Mammary microvascular endothelial cell (primary cell): ENCODE results near the gene FAM83E. TPM values are rescaled to one million over a fixed set of nuclear protein-coding genes. Genes with fewer than 3 reads are reported as not detected.

Source experiments
- total RNA-seq: library from RNA; depleted of rRNA; stranded (reverse); fragments of >200 nt; gene quantifications from 2 replicates; pipeline ENCODE4 v1.2.3, GENCODE V29; 2015

Gene FAM83E
- 0.33 TPM in 1 of 2 replicates, not detected in the other for total RNA-seq

GRCh38 chr19:48614436-48615230 lies at the start of gene FAM83E:
Gene FAM83E, minus strand, starts transcription at chr19:48615076. Its CDS starts 1,704 bp downstream, at chr19:48613372.

GRCh38 chr19:48646001-48646721 lies 31.3 kb upstream of the FAM83E start, which contains the start of gene CA11:
Gene CA11, minus strand, starts transcription at chr19:48646187. Its CDS starts 555 bp downstream, at chr19:48645632.

GRCh38 chr19:48636859-48637448 lies 22.1 kb upstream of the FAM83E start, which contains the start of gene DBP:
Gene DBP, minus strand, starts transcription at chr19:48637379. Its CDS starts 385 bp downstream, at chr19:48636994.

GRCh38 chr19:48618916-48619691 lies 4.2 kb upstream of the FAM83E start, which contains the start of the genes RPL18 and SPHK2:
Gene RPL18, minus strand, starts transcription at chr19:48619178. Its CDS starts 35 bp downstream, at chr19:48619143.
Gene SPHK2, plus strand, starts transcription at chr19:48619506. Its CDS starts 1,009 bp downstream, at chr19:48620515.

DNA sequence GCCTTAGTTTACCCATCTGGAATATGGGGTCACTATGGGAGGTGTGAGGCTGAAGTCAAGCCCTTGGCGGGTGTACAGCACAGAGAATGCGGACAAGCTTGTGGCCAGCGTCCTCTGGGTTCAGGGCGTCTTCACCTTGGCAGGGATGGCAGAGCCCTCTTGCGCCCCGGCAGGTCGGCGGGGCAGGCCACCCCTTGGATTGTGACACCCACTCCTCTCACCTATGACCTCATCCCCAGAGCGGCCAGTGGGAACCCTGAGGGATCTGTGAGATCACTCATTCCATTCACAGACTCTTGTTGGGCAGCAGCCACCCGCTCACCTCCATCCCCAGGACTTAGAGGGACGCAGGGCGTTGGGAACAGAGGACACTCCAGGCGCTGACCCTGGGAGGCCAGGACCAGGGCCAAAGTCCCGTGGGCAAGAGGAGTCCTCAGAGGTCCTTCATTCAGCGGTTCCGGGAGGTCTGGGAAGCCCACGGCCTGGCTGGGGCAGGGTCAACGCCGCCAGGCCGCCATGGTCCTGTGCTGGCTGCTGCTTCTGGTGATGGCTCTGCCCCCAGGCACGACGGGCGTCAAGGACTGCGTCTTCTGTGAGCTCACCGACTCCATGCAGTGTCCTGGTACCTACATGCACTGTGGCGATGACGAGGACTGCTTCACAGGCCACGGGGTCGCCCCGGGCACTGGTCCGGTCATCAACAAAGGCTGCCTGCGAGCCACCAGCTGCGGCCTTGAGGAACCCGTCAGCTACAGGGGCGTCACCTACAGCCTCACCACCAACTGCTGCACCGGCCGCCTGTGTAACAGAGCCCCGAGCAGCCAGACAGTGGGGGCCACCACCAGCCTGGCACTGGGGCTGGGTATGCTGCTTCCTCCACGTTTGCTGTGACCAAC lies 8.2 kb downstream of the FAM83E start, which contains the start of gene SPACA4:
TSS of gene SPACA4 (plus strand) at position 280 of the 896 bp plus-strand sequence. CDS start at position 517, 237 bp downstream.

Other genes starting within 250 kb of the FAM83E start
- 96.5 and 102 TPM in 2 replicates for gene KDELR1, start 223.5 kb downstream of the FAM83E start, total RNA-seq
- gene GRIN2D, start 221.4 kb downstream of the FAM83E start, total RNA-seq, result 0.40 and 0.64 TPM in 2 replicates
- gene GRWD1, start 169.1 kb downstream of the FAM83E start, total RNA-seq, result 67.2 and 69.6 TPM in 2 replicates
- gene KCNJ14, start 159.5 kb downstream of the FAM83E start, total RNA-seq, result 0.20 and 0.39 TPM in 2 replicates
- gene CYTH2, start 145.7 kb downstream of the FAM83E start, total RNA-seq, result 35.5 and 41.4 TPM in 2 replicates
- gene LMTK3, start 103.2 kb downstream of the FAM83E start, total RNA-seq, result 0.05 TPM in 1 of 2 replicates, not detected in the other
- gene SULT2B1, start 62.9 kb downstream of the FAM83E start, total RNA-seq, result not detected in 2 replicates
- not detected in 2 replicates for gene SPACA4, start 8.3 kb downstream of the FAM83E start, total RNA-seq
- gene RPL18, start 4.1 kb upstream of the FAM83E start, total RNA-seq, result 2,122 and 2,588 TPM in 2 replicates
- gene SPHK2, start 4.4 kb upstream of the FAM83E start, total RNA-seq, result 12.4 and 14.3 TPM in 2 replicates
- 0.13 and 1.8 TPM in 2 replicates for gene DBP, start 22.3 kb upstream of the FAM83E start, total RNA-seq
- gene CA11, start 31.1 kb upstream of the FAM83E start, total RNA-seq, result 0.07 and 0.54 TPM in 2 replicates
- gene NTN5, start 57.9 kb upstream of the FAM83E start, total RNA-seq, result 0.07 TPM in 1 of 2 replicates, not detected in the other
- not detected in 2 replicates for gene FUT2, start 80.9 kb upstream of the FAM83E start, total RNA-seq
- 0.67 and 1.6 TPM in 2 replicates for gene MAMSTR, start 104.6 kb upstream of the FAM83E start, total RNA-seq
- gene RASIP1, start 125.5 kb upstream of the FAM83E start, total RNA-seq, result 196 and 205 TPM in 2 replicates
- 0.47 TPM in 1 of 2 replicates, not detected in the other for gene IZUMO1, start 131.8 kb upstream of the FAM83E start, total RNA-seq
- 5.3 and 6.6 TPM in 2 replicates for gene FUT1, start 137.6 kb upstream of the FAM83E start, total RNA-seq
- not detected in 2 replicates for gene FGF21, start 140.4 kb upstream of the FAM83E start, total RNA-seq
- gene BCAT2, start 196.0 kb upstream of the FAM83E start, total RNA-seq, result 69.9 and 77.6 TPM in 2 replicates
- 12.5 and 13.3 TPM in 2 replicates for gene HSD17B14, start 221.4 kb upstream of the FAM83E start, total RNA-seq